Neural crest cell (in vitro differentiated cells): ENCODE results near the gene IL1R1. TPM values are rescaled to one million over a fixed set of nuclear protein-coding genes. Genes with fewer than 3 reads are reported as not detected.

Experiments
- DNase-seq: peaks from one replicate; pipeline ENCODE4 v3.0.0; 2021; ENCODE audit warnings: low read depth, mixed read lengths, low spot score
- H3K27ac Mint-ChIP-seq: one replicate; pipeline ENCODE4 v1.8.0; 2021; ENCODE audit warnings: mild to moderate bottlenecking, mixed read lengths; ENCODE audit not compliant: unreplicated experiment
- H3K27me3 Mint-ChIP-seq: 2 replicates; pipeline ENCODE4 v1.8.0; 2021; ENCODE audit warnings: low read depth, mild to moderate bottlenecking, mixed read lengths
- H3K36me3 Mint-ChIP-seq: 2 replicates; pipeline ENCODE4 v1.8.0; 2021; ENCODE audit warnings: low read depth, mild to moderate bottlenecking, mixed read lengths
- H3K4me1 Mint-ChIP-seq: 2 replicates; pipeline ENCODE4 v1.8.0; 2021; ENCODE audit warnings: mixed read lengths
- H3K4me3 Mint-ChIP-seq: one replicate; pipeline ENCODE4 v1.8.0; 2021; ENCODE audit warnings: mild to moderate bottlenecking, mixed read lengths
- H3K9me3 Mint-ChIP-seq: 2 replicates; pipeline ENCODE4 v1.8.0; 2021; ENCODE audit warnings: mixed read lengths
- CTCF ChIP-seq: fragments of 200-600 bp; sonication (generic); conservative IDR thresholded peaks from 2 replicates; pipeline ENCODE4 v1.5.0; 2021; ENCODE audit warnings: antibody characterized with exemption, mild to moderate bottlenecking
- total RNA-seq: library from RNA; stranded (reverse); gene quantifications from 2 replicates; pipeline ENCODE4 v1.2.1, GENCODE V29; 2021

The IL1R1 gene
- total RNA-seq, 1 donor from 2014 or later, result 0.14 TPM

- no peak overlapping the region for H3K4me3 Mint-ChIP-seq
Observed at GRCh38 chr2:102112692-102113665, 29.6 kb upstream of the IL1R1 start.

DNA sequence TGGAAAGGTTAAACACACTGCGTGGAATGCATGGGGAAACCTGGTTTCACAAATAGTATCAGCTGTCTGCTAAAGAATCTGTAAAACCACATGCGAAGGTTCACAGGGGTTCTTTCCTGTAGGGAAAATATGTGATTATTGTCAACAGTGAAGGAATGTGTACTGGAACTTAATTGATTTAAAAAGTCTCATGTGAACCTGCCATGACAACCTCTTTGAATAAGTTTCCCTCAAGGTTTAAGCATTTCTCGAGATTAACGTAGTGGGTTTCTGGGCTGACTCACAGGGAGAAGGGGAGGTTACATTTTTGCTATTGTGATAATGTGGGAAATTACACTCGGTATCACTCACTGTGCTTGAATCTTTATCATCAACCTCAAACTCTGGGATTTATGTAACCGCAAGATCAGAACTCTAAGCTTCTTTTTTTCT, 28.2 kb upstream of the IL1R1 start:
- no peaks in the 10 kb centered on the region for H3K27me3 Mint-ChIP-seq
- H3K27ac Mint-ChIP-seq, result no peak overlapping the region

More at GRCh38 chr2:102112692-102113665, 29.6 kb upstream of the IL1R1 start:
- DNase-seq, result no peak
- Mint-ChIP-seq H3K27me3 (no peaks in the 10 kb centered on the region), H3K36me3 (peaks cover 2% of the 10 kb centered on the region), H3K9me3 (peaks cover 2% of the 10 kb centered on the region), H3K4me1 (peaks cover 8% of the 10 kb centered on the region), H3K27ac (no peak overlapping the region)
- TF ChIP-seq CTCF, result no peak

DNA sequence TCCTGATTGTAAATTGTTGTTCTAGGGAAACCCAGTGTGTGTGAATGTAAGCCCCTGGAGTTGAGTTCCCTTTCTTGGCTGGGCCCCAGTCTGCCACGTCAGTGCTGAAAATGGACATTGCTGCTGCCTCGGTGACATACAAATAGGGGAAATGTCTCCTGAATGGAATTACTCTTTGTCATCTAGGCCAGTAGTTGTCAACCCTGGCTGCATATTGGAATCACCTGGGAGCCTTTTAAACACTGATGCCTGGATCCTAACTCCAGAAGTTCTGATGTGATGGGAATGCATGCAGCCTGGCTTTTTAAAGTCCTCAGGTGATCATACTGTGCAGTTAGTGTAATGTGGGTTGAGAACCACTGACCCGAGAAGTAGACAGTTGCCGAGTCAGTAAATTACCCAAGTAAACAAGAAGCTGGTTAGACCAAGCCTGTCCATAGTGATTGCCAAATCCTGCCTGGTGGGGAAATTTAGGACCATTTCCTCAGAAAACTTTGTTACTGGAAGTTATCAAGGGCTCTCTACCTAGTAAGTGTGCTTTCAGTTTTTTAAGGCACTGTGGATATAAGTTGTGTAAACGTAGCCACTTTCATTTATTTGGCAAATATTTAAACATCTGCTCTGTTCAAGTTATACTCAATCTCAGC, 27.6 kb upstream of the IL1R1 start:
- Mint-ChIP-seq H3K27me3 (no peaks in the 10 kb centered on the region), H3K9me3 (peaks cover 2% of the 10 kb centered on the region), H3K36me3 (peaks cover 2% of the 10 kb centered on the region), H3K4me1 (peaks cover 8% of the 10 kb centered on the region), H3K4me3 (no peak overlapping the region), H3K27ac (no peak overlapping the region)
- TF ChIP-seq CTCF, result no peak
- DNase-seq, result no peak

More for the DNA sequence above, 28.2 kb upstream of the IL1R1 start:
- H3K36me3 Mint-ChIP-seq, result peaks cover 2% of the 10 kb centered on the region
- H3K4me1 Mint-ChIP-seq, result peaks cover 8% of the 10 kb centered on the region
- peaks cover 2% of the 10 kb centered on the region for H3K9me3 Mint-ChIP-seq
- no peak for TF ChIP-seq CTCF
- no peak for DNase-seq
- H3K4me3 Mint-ChIP-seq, result no peak overlapping the region

DNA sequence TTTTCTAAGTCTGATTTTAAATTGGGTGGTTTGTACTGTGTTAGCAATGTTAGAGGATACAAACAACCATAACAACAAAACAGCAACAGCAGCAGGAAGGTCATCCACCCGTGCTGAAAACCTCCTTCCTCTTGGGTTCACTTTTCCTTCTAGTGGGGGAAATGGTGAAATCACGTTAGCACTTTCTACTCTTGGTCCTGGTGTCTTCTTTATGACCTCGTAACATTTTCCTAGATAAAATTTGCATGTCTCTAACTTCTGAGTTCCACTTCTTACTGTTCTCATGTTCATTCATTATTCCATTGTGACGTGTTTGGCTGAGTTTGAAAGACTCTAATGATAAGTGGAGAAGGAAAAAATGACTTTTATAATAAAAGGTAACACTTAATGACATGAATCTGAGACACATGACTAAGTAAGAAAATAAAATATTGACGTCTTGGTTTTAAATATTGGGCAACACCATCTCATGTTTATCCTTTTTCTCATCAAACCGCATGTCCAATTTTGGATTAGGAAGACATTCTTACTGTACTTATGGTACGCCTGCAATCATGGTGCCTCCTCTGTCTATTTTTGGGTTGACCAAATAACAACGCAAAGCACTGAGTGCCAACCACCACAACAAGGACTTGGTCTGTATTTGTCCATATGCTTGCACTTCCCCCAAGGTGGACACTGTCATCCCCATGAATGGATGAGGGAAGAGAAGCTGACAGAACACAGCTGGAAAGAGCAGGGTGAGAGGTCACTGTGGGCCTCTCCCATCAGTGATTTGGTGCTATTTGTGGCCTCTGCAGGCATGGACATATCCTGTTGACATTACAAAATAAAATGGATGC, 25.7 kb upstream of the IL1R1 start:
- no peak overlapping the region for H3K4me3 Mint-ChIP-seq
- no peak overlapping the region for H3K27ac Mint-ChIP-seq
- DNase-seq, result no peak

More for the DNA sequence above, 25.7 kb upstream of the IL1R1 start:
- peaks cover 8% of the 10 kb centered on the region for H3K4me1 Mint-ChIP-seq
- no peaks in the 10 kb centered on the region for H3K27me3 Mint-ChIP-seq
- peaks cover 2% of the 10 kb centered on the region for H3K9me3 Mint-ChIP-seq
- peaks cover 2% of the 10 kb centered on the region for H3K36me3 Mint-ChIP-seq
- TF ChIP-seq CTCF, result no peak
